Pulmonary artery endothelial cell (primary cell): ENCODE results near the gene CYP1A2. TPM values are rescaled to one million over a fixed set of nuclear protein-coding genes. Genes with fewer than 3 reads are reported as not detected.
"Not testable (repeated sequence)": the region's sequence is repeated elsewhere in the genome, so short reads cannot be mapped to it uniquely, and the experiment has no call there.

ENCODE experiments used
- DNase-seq: peaks from one replicate; pipeline ENCODE4 v3.0.0-alpha.2; 2011; ENCODE audit warnings: low read depth, low spot score
- total RNA-seq: library from RNA; depleted of rRNA; stranded (reverse); fragments of >200 nt; gene quantifications from 2 replicates; pipeline ENCODE4 v1.2.3, GENCODE V29; 2014

The CYP1A2 gene
- total RNA-seq, 1 donor from 2014 or later, result not detected

DNA sequence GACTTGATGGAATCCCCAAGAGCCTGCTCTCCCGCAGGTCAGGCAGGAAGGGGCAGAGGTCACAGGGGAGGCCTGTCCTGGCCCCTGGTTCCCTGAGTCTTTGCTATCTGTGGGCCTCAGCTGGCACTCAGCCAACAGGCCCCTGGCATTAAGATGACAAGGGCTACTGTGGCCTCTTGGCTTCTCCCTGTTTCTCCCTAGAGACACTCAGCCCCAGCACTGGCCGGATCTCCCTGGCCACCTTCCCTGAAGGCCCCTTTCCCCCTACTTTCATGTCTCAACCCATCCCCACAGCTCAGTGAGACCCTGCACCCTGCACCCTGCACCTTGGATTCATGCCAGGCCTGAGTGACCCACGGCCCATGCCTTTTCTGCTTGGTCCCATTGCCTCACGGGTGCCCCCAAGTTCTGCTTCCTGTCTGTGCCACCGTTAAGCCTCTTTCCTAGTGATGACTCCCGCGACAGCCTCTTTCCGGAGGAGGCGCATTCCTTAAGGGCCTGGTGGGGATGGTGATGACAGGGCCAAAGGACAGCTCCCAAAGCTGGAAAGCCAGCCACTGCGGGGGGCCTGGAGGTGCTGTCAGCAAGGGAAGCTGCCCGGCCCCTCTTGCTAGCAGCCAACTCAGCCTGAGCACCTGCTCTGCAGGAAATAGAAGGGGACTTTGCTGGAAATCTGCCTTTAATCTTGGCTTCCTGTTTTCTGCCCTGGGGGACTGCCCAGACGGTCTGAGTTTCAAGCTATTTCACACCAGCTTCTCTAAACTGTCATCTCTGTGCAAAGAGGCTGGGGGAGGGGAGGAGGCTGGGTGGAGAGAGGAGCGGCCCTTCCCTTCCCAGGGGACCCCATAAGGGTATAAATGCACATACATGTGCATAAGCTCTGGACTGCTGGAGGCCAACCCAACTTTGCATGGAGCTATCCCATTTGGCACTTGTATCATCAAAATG, 28.4 kb downstream of the CYP1A2 start:
- DNase-seq, result no peak

DNA sequence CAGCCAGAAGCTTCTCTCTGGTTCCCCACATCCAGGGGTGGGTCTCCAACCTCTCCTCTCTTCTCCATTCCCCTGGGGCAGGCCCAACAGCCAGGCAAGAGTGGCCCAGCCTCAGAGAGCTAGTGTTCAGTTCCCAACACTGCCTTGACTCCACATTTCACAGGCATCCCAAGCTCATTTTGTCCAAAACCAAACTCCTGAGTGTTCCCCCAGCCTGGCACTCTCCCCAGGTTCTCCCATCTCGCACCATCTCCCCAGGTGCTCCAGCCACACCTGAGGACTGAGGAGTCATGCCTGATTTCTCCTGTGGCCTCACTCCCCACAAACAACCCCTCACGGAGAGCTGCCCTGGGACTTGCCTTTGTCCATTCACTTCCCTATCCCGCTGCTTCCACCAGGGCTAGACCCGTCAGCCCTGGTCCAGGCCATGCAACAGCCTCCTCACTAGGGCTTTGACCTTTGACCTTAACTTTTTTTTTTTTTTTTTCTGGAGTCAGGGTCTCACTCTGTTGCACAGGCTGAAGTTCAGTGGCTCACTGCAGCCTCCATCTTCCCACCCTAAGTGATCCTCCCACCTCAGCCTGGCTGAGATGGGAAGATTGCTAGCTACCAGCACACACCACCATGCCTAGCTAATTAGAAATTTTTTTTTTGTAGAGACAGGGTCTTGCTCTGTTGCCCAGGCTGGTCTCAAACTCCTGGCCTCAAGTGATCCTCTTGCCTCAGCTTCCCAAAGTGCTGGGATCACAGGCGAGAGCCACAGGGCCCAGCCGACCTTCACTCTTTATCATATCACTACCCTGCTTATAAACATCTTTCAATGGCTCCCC, 29.3 kb downstream of the CYP1A2 start:
- DNase-seq, result no peak

DNA sequence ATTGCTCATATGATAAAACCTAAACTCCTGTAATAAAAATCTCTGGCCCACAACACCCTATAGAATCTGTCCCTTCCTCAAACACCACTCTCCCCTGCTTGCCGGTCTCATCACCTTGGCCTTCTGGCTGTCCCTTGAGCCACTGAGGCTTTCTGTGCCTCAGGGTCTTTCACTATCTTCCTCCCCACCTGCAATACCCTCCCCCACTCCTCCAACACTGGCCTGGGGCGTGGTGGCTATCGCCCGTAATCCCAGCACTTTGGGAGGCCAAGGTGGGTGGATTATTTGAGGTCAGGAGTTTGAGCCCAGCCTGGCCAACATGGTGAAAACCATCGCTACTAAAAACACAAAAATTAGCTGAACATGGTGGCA, 29.9 kb downstream of the CYP1A2 start:
- no peak for DNase-seq

DNA sequence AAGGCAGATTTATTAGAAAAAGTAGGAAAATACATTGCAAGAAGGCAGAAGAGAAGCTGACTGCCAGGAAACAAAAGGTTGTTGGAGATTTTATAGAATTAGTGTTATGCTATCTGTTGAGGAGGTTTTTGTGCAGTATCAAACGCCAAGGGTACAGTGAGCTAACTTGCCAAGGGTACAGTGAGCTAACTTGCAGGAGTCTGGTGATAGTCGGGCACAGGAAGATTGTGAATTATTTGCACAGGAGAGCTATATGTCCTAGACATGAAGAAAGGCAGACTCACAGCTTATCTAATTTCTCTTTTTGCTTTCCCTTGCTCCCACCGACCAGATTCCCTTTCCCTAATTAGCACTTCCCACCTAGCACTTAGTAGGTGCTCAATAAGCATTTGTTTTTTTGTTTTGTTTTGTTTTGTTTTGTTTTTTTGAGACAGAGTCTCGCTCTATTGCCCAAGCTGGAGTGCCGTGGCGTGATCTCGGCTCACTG, 30.6 kb downstream of the CYP1A2 start:
- no peak for DNase-seq

DNA sequence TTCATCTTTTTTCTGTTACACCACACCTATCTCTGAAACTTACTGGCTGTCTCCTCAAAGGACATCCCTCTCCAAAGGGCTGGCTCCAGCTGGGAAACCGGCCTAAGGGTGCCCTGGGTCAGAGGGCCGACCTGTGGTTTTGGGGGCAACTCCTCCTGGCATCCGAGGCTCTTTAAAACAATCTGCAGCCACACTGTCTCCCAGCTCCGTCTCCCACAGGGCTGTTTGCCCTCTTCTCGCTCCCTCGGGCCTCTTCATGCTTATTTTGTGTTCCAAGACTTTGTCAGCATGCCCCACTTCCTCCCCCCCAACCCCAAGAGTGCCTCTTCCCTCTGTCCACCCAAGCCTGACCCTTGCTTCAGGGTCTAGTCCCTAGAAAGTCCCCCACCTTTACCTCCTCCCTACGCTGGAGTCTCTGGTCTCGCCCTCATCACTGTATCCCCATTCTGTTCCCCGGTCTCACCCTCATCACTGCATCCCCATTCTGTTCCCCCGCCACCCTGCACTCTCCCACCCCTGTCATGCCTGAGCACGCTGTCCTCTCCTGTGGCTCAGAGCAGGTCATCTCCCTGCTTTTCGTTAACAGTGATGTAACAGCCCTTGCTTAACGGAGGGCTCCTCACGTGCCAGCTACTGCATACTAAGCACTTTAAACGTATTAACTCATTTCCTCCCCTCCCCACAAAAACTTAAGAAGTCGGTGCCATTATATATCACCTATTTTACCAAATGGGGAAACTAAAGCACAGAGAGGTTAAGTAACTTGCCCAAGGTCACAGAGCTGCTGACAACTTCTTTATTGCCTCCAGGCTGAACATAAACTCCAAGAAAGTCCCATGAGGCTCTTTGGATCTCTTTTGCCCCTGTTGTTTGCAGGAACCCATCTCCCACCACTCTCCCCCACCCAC, 32.1 kb downstream of the CYP1A2 start:
- no peak for DNase-seq

DNA sequence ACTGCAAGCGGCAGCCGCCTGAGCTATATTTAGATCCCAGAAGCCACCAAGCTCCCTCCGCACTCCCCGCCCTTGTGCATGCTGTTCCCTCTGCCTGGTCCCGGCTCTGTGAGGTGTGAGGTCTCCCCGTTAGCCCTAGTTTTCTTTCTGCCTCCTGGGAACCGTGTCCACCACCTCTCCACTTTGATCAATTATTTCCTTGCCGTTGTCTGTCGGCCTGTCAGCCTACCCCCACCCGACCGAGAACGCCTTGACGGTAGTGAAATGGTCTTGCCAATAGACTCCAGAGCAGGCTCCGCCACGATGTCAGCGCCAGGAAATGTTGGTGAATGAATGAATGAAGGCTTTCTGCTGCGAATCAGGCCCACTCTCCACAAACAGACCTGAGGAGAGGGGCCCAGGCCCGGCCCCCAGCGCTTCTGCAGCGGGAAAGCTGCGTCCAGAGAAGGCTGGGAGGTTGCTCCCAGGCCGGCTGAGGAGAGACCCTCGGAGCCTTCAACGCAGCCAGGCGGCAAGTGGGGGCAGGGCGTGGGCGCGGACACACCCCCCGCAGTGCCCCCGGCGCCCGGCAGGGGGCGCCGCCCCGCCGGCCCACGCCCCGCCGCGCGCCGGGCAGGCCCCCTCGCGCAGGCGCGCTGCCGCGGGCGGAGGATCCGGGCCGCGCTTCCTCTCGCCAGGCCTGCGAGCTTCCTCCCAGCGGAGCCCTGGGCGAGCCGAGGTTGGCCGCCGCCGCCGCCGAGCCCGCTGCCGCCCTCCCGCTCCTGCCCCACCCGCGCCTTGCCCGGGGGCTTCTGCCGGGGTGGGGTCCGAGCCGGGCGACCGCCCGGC, 33.0 kb downstream of the CYP1A2 start, which contains the start of gene CSK:
TSS of gene CSK (plus strand) at position 650 of the 828 bp plus-strand sequence. CDS start 16,218 bp downstream, outside the sequence.
- no peak for DNase-seq

DNA sequence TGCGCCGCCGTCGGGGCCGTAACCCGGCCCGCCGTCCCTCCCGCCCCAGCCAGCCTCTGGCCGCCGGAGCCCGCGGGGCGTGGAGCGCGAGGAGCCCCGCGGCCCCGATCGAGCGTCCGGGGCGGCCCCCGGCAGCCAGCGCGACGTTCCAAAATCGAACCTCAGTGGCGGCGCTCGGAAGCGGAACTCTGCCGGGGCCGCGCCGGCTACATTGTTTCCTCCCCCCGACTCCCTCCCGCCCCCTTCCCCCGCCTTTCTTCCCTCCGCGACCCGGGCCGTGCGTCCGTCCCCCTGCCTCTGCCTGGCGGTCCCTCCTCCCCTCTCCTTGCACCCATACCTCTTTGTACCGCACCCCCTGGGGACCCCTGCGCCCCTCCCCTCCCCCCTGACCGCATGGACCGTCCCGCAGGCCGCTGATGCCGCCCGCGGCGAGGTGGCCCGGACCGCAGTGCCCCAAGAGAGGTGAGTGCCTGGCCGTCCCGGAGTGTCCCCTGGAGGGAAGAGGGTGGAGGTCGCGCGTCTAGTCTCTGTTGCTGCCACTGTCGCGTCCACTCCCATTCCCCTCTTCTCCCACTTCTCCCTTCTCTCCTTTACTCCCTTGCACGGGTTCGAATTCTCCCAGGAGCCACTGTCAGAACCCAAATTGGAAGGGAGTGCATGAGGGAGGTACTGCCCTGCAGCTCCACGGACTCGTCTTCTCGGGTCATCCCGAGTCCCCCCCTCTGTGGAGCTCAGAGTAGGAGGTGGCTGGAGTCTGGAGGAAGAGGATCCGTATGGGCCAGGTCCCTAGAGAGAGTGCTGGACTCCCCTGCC, 33.8 kb downstream of the CYP1A2 start:
- no peak for DNase-seq

DNA sequence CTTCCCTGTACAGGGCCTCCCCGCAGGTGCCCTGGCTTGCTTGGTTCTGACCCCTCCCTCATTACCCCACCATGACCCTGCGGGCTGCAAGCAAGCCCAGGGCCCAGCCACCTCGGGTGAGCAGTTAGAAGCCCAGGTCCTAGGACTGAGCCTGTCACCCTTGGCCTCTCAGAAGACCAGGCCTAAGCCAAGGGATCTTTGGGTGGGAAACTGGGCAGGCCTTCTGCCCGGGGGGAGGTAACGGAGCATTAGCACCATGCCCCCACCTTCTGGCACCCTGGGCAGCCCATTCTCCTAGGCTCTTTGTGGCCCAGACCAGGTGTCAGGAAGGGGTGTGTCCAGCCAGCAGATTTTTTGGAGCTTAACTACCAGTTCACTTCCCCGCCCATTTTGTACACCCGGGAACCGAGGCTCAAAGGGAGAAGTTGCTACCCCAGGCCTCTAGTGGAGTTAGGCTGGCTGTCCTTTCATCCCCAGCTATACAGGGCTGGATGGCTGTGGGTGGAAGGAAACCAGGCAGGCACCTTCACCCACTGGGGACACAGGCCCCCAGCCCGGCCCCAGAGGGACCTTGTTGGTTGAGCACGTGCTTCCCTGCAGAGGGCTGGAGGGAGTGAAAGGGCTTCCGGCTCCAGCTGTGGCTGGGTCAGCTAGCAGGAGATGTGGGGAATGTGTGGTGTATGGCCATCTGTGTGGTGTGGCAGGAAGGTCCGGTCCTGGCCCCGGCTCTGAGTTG, 34.6 kb downstream of the CYP1A2 start:
- DNase-seq, result no peak

DNA sequence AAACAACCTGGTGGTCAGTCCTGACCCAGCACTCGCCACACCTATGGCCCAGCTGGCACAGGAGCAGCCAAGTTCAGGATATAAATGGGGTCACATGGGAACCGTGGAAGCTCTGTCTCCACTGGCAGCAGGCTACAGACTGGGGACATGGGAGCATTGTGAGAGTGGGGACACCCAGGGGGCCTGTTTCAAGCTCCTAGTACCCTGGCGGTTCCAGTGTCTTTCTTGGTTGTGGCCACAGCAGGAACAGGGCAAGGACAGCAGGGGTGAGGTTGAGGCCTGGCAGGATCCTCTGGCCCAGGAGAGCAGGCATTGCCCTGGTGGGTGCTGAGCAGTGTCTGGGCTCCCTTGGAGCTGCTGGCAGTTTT, 35.1 kb downstream of the CYP1A2 start:
- no peak for DNase-seq

DNA sequence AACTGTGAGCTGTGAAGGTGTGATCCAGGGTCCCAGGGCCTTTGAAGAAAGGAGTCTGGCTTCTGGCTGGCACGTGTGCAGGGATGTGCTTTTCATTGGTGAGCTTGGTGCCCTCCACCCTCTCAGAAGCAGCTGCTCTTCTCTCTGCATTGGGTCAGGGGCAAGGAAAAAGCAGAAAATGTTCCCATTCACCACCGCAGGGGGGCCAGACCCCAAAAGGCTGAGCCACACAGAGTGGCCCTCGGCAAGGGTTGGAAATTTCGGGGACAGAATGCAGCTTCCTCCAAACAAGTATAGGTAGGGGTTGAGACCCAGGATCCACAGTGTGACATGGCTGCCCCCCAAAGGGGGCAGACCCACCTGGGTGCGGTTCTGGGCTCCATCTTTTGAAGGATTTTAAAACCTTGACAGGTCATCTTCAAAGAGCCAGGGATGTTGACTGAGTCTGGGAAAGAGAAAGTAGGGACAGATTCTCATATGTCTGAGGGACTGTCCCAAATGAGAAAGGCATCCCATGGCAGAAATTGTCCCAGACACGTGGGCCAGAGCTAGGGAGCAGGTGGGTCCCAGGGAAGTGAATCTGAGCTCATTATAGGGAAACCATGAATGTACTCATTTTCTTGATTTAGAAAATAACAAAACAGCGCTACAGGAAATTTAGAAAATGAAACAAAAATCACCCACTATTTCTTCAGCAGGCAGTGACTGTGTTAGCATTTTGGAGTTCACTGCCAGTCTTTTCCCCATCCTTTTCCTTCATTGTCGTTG, 36.0 kb downstream of the CYP1A2 start:
- no peak for DNase-seq

DNA sequence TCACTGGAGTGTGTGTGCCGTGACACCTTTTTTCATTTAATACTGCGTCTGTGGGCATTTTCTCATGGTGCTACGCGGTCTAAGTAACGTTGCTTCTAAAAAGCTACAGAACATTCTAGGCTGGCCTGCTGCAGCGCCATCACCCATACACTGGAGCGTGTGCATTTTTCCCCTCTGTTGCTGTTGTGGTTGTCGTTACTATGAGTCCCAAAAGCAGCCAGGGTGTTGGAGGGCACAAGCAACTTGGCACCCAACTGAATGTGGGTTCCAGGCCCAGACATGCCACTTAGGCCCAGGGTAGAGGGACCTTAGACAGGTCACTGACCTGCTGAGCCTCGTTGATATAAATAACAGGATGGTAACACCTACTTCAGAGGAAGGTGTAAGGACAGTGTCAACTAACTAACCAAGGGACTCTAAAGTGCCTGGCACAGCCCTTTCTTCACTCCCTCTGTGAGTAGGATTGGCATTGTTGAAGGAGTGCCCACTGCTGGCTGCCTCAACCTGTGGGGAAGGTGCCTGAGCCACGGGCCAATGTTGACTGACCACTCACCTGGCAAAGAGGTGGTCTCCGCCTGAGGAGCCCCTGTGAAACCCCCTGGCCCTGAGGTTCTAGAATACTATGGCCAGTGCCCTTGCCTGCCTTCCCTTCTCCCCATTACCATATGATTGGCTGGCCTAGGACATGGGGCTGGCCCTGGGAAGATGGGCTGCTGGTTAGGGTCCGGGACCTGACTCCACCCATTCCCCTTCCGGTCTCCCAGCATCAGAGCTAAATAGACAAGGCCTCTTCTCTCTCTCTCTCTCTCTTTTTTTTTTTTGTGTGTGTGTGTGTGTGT, 36.8 kb downstream of the CYP1A2 start:
- no peak for DNase-seq

DNA sequence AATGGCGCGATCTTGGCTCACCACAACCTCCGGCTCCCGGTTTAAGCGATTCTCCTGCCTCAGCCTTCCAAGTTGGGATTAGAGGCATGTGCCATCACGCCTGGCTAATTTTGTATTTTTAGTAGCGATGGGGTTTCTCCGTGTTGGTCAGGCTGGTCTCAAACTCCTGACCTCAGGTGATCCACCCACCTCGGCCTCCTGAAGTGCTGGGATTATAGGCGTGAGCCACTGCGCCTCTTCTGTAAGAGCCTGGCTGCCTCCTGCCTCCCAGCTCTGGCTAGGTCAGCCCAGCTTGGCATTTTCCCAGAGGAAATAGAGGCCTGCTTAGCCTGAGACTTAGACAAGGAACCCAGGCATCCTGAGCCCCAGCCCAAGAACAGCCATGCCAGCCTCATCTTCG, 37.4 kb downstream of the CYP1A2 start:
- DNase-seq, result not testable (repeated sequence)

DNA sequence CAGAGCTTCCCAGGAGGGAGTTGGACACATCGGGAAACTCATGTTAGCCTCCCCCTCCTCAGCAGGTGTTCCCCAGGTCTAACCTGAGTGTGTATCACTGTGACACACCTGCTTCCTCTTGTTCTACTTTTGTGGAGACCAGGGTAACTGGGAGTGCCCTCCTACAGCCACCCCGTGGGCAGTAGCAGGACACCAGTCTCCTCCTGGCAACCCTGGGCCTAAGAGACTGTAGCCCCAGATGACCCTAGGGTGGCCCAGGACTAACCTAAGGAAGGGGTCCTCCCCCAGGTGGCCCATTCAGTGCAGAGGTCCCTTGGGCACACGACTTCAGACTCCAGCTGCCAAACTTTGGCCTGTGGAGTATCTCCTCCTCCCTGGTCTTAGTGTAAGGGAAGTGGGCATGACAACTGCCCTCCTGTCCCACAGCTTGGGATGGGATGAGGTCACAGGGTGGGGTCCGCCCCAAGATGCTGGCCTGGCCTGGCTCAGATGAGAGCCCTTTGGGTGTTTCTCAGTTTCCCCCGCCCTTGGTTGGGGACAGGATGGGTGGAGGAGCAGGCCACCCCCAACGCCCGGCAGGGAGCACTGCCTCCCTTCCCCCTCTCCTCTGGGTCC, 38.0 kb downstream of the CYP1A2 start:
- no peak for DNase-seq

DNA sequence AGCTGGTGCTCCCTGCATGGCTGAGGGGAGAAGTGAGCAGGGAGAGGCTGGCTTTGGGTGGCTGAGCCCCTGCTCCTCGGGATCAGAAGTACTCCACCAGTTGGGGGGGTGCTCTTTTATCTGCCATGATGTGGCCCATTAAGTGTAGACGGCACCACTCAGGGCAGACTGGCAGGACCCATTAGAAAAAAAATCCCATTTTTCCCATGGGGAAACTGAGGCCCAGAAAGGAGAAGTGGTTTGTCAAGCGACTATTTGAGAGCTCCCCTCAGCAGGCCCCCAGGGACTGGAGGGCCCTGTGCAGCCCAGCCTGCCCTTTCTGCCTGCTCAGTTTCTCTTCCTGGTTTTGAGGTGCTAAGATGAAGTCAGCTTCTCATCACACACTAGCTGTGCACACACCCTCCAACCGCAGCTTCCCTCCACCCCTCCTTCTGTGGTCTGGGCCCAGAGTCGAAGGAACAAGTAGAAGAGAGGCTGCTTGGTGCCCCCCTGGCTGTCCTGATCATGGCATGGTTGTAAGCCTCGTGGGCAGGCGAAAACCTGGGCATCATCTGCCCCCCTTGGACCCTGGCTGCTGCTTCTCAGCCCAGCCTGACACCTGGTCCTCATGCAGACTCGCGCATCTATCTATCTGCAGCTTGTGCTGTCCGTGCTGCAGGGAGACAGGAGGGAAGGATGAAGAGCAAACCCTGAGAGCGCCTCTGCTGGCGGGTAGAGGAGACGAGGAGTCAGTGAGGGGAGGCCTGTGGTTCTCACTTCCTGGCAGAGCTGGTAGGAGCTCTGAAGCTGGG, 38.8 kb downstream of the CYP1A2 start:
- no peak for DNase-seq

DNA sequence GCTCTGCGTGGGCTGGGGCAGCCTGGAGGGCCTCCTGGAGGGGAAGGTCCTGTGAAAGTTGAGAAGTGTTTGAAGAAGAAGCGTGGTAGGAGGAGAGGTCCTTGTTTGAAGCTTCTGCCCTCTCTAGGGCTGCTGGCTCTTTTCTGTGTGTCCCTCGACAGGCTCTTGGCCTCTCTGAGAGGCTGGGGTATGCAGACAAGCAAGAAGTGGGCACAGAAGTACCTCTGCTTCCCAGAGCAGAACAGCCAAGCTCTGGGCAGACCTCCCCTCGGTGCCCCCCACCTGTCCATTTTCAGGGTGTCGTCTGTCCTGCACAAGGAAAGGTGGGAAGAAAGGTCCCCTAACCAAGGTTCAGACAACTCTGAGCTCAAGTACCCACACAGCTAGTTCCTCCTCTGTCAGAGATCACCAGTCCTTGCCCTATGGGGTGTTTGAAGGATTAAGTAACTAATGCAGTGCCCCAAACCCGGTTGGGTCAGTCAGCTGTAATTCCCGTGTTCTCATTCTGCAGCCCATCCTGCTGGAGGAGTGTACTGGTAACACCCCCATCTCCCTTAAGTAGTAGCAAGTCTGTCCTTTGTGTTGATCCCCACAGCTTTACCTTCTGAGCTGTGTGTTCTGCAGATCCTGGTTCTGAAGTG, 39.5 kb downstream of the CYP1A2 start:
- DNase-seq, result no peak
